ENCODE results near the gene PDSS1.

DNA sequence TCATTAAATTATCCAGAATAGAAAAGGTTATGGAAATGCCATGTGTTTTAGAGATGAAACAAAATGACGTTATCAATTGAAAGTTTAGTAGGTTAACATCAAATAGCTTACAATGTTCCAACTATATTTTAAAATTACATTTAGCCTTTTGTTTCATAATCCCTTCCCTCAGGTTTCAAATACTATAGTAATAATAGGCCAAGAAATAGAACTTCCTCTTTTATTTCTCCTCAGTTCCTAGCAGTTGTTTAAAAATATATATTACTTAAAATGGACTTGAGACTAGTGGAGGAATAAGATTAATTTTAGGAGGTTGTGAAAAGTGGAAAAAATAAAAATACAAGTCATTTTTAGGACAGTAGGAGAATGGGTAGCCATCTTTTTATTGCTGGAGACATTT lies 16.4 kb upstream of the PDSS1 start:
- no peak for TF ChIP-seq STAT6 (CRISPR knock-in tag; IDR thresholded peaks at IDR 0.05)
- no peak for TF ChIP-seq MECOM (CRISPR knock-in tag; IDR thresholded peaks at IDR 0.05)
- TF ChIP-seq EZH2 (IDR thresholded peaks at IDR 0.05; ENCODE audit: borderline replicate concordance, low read depth, low read length), result no peak
- no peak for TF ChIP-seq SMARCE1 (IDR thresholded peaks at IDR 0.05)
- no peak for TF ChIP-seq ATF1 (CRISPR knock-in tag; IDR thresholded peaks at IDR 0.05)
- TF ChIP-seq ATF1 (tag; IDR thresholded peaks at IDR 0.05), result no peak

Measured in K562 (cell line).